Right lobe of liver (tissue), 4 donors: Measurements from ENCODE around the gene KRTAP12-3.

Source experiments
- POLR2A ChIP-seq: fragments of 450-650 bp; IDR thresholded peaks from one replicate; pipeline ENCODE4 v1.6.1; 2017; ENCODE audit warnings: antibody characterized with exemption, mild to moderate bottlenecking
- TF ChIP-seq, protein P1 (sequence below), 4 donors: fragments of 200-600 bp in 3 of 4; fragments of 450-650 bp in 1 of 4; IDR thresholded peaks; one replicate each; pipeline versions ENCODE4 v1.5.1 to v1.8.0; 2016 to 2022; ENCODE audit warnings: antibody characterized with exemption in 4 of 4, mild to moderate bottlenecking in 2 of 4
- donor health status: DM: no; HTN: no; CAD: no.
- donor health status: DM: no; HTN: no; CAD: no.
- donor health status: DM: no; HTN: yes; CAD: no.

DNA sequence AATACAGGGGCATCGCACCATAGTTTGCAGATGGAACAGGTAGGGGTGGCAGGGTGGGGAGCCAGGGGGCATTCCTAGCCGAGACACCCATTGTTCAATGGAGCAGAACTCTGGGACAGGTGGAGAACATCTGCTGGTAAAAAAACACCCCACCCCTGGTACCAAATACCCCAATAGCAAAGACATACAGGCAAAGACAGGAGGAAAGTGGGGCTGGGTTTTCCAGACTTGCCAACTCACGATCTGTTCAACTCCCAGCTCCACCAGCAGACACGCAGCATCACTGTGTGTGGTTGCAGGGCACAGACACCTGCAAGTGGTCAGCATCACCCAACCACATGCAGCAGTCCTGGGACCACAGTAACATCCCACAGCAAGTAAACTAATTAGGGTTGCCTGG lies 46.2 kb upstream of the KRTAP12-3 start:
- TF ChIP-seq, protein P1, sequence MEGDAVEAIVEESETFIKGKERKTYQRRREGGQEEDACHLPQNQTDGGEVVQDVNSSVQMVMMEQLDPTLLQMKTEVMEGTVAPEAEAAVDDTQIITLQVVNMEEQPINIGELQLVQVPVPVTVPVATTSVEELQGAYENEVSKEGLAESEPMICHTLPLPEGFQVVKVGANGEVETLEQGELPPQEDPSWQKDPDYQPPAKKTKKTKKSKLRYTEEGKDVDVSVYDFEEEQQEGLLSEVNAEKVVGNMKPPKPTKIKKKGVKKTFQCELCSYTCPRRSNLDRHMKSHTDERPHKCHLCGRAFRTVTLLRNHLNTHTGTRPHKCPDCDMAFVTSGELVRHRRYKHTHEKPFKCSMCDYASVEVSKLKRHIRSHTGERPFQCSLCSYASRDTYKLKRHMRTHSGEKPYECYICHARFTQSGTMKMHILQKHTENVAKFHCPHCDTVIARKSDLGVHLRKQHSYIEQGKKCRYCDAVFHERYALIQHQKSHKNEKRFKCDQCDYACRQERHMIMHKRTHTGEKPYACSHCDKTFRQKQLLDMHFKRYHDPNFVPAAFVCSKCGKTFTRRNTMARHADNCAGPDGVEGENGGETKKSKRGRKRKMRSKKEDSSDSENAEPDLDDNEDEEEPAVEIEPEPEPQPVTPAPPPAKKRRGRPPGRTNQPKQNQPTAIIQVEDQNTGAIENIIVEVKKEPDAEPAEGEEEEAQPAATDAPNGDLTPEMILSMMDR (IDR thresholded peaks at IDR 0.05) = no peak
- TF ChIP-seq POLR2A = no peak
